Activated naive CD4-positive, alpha-beta T cell treated with anti-CD3 and anti-CD28 coated beads, Interleukin-2, amount 50 U/mL, for 24 hours (primary cell): Measurements from ENCODE around the gene LPAR1.
"Not testable (repeated sequence)": the region's sequence is repeated elsewhere in the genome, so short reads cannot be mapped to it uniquely, and the experiment has no call there.

Experiments used
- H3K27ac Mint-ChIP-seq: one replicate; pipeline ENCODE4 v1.8.0; 2021; ENCODE audit warnings: mild to moderate bottlenecking, mixed read lengths
- H3K27me3 Mint-ChIP-seq: one replicate; pipeline ENCODE4 v1.8.0; 2021; ENCODE audit warnings: mixed read lengths
- H3K36me3 Mint-ChIP-seq: one replicate; pipeline ENCODE4 v1.8.0; 2021; ENCODE audit warnings: mixed read lengths
- H3K4me1 Mint-ChIP-seq: one replicate; pipeline ENCODE4 v1.8.0; 2021; ENCODE audit warnings: mixed read lengths
- H3K4me3 Mint-ChIP-seq: one replicate; pipeline ENCODE4 v1.8.0; 2021; ENCODE audit warnings: mild to moderate bottlenecking, mixed read lengths
- H3K9me3 Mint-ChIP-seq: one replicate; pipeline ENCODE4 v1.8.0; 2021; ENCODE audit warnings: mixed read lengths

Gene LPAR1

GRCh38 chr9:110874963-110875674 is 163.2 kb downstream of the LPAR1 start:
- Mint-ChIP-seq H3K4me3 (no peak overlapping the region), H3K27me3 (peaks cover 7% of the 10 kb centered on the region), H3K4me1 (no peaks in the 10 kb centered on the region), H3K9me3 (peaks cover 6% of the 10 kb centered on the region), H3K27ac (no peak overlapping the region), H3K36me3 (peaks cover 2% of the 10 kb centered on the region)

GRCh38 chr9:110872920-110873319 is 165.3 kb downstream of the LPAR1 start:
- Mint-ChIP-seq H3K9me3 (peaks cover 6% of the 10 kb centered on the region), H3K4me1 (no peaks in the 10 kb centered on the region), H3K36me3 (peaks cover 2% of the 10 kb centered on the region), H3K4me3 (no peak overlapping the region), H3K27ac (no peak overlapping the region), H3K27me3 (peaks cover 7% of the 10 kb centered on the region)

DNA sequence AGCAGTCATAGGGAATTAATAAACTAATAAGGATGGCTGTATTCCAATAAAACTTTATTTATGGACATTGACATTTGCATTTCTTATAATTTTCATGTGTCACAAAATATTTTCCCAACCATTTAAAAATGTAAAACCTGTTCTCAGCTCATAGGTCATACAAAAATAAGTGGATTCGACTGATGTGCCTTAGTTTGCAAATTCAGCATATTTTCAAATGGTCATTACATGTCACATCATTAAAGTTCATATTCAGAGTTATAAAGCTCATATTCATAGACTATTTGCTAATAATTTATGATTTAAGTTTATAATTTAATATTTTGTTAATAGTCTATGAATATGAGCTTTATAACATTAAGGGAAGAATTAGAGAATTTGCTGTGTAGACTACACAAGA is 166.5 kb downstream of the LPAR1 start:
- no peak overlapping the region for H3K4me3 Mint-ChIP-seq
- H3K4me1 Mint-ChIP-seq = no peaks in the 10 kb centered on the region
- H3K27me3 Mint-ChIP-seq = peaks cover 7% of the 10 kb centered on the region
- H3K9me3 Mint-ChIP-seq = peaks cover 6% of the 10 kb centered on the region
- no peak overlapping the region for H3K27ac Mint-ChIP-seq
- H3K36me3 Mint-ChIP-seq = peaks cover 2% of the 10 kb centered on the region

DNA sequence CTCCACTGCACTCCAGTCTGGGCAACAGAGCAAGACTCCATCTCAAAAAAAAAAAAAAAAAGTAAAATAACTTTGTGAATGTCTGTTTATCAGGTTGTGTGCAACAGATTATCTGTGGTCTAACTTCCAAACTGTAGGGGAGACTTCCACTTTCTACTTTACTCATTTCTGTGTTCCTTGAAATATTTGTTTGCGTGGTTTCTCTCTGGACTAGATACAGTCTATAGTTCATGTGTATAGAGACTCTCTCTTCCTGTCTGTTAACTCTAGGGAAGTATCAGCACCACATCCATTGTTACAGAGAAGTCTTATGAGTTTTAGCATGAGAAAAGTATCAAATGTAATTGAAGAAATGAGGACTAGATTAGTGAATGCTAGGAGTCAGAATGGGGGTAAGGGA is 168.3 kb downstream of the LPAR1 start:
- no peak overlapping the region for H3K4me3 Mint-ChIP-seq
- H3K27me3 Mint-ChIP-seq = no peaks in the 10 kb centered on the region
- no peaks in the 10 kb centered on the region for H3K36me3 Mint-ChIP-seq
- H3K9me3 Mint-ChIP-seq = no peaks in the 10 kb centered on the region
- H3K27ac Mint-ChIP-seq = no peak overlapping the region
- no peaks in the 10 kb centered on the region for H3K4me1 Mint-ChIP-seq

GRCh38 chr9:110864011-110864410 is 174.3 kb downstream of the LPAR1 start:
- H3K27me3 Mint-ChIP-seq = no peaks in the 10 kb centered on the region
- peaks cover 6% of the 10 kb centered on the region for H3K9me3 Mint-ChIP-seq
- H3K36me3 Mint-ChIP-seq = no peaks in the 10 kb centered on the region
- H3K4me1 Mint-ChIP-seq = no peaks in the 10 kb centered on the region
- no peak overlapping the region for H3K4me3 Mint-ChIP-seq
- H3K27ac Mint-ChIP-seq = no peak overlapping the region

DNA sequence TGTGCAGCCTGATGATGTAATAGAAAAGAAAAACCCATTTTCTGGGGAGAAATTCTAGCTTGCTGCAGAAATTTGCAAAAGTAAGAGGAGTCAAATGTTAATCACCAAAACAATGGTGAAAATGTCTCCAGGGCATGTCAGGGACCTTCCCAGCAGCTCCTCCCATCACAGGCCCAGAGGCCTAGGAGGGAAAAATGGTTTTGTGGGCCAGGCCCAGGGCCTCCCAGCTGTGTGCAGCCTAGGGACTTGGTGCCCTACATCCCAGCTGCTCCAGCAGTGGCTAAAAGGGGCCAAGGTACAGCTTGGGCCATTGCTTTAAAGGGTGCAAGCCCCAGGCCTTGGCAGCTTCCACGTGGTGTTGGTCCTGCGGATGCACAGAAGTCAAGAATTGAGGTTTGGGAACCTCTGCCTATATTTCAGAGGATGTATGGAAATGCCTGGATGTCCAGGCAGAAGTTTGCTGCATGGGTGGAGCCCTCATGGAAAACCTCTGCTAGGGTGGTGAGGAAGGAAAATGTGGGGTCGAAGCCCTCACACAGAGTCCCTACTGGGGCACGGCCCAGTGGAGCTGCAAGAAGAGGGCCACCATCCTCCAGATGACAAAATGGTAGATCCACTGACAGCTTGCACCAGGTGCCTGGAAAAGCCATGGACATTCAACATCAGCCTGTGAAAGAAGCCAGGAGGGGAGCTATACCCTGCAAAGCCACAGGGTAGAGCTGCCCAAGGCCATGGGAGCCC is 176.7 kb downstream of the LPAR1 start:
- H3K27me3 Mint-ChIP-seq, H3K4me3 Mint-ChIP-seq, H3K4me1 Mint-ChIP-seq, H3K27ac Mint-ChIP-seq, H3K36me3 Mint-ChIP-seq: not testable (repeated sequence)
- peaks cover 20% of the 10 kb centered on the region for H3K9me3 Mint-ChIP-seq

GRCh38 chr9:110856772-110857171 is 181.5 kb downstream of the LPAR1 start:
- peaks cover 28% of the 10 kb centered on the region for H3K9me3 Mint-ChIP-seq
- no peaks in the 10 kb centered on the region for H3K36me3 Mint-ChIP-seq
- H3K4me1 Mint-ChIP-seq = no peaks in the 10 kb centered on the region
- H3K27ac Mint-ChIP-seq = no peak overlapping the region
- H3K4me3 Mint-ChIP-seq = no peak overlapping the region
- no peaks in the 10 kb centered on the region for H3K27me3 Mint-ChIP-seq

DNA sequence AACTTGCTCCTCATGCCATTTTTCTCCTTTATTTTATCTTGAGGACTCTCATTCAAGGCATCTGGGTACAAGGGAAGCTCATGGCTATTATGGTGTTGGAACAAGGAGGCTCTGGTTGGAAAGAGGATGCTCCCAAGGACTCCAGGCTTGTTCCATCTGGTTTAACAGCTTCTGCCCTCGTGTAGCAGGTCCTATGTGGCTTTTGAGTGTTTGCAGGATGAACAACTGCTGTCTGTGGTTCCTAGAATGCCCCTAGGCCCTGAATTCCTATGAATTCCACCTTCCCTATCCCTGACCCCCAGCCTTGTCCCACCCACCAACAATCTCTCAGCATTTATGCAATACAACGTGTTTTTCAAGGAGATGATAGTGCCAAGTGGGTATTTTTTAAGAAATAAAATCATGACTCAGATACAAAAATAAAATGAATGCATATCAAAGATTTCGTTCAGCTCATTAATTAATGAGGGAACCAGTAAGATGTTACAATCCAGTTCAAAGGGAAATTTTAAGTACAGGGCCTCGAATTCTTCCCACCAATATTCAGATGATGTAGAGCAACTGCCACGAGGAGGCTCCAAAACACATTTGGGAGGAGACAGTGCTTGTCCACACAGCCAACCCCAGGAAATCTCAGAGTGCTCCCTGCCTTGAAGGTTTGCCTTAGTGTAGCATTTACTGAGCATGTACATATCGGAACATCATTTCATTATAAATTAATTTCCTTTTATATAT is 187.7 kb downstream of the LPAR1 start:
- H3K9me3 Mint-ChIP-seq = peaks cover 12% of the 10 kb centered on the region
- H3K27me3 Mint-ChIP-seq = no peaks in the 10 kb centered on the region
- no peak overlapping the region for H3K4me3 Mint-ChIP-seq
- no peaks in the 10 kb centered on the region for H3K4me1 Mint-ChIP-seq
- H3K36me3 Mint-ChIP-seq = no peaks in the 10 kb centered on the region
- H3K27ac Mint-ChIP-seq = no peak overlapping the region

DNA sequence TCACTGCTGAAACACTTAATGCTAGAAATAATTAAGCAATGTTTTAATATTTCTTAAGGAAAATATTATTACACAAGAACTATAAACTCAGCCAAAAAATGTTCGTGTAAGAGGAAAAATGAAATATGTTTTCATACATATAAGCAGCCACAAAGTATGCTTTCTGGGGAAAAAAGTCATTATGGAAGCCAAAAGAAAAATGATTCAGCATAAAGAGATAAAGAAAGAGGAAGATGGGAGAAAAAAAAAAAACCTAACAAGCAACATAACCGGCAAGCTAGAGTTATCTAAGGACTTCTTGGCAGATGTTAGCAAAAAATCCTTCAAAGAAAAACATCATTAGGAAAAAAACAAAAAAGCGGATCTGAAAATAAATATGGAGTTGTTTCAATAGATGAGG is 190.6 kb downstream of the LPAR1 start:
- Mint-ChIP-seq H3K27ac (no peak overlapping the region), H3K36me3 (no peaks in the 10 kb centered on the region), H3K4me1 (no peaks in the 10 kb centered on the region), H3K27me3 (peaks cover 1% of the 10 kb centered on the region), H3K4me3 (no peak overlapping the region), H3K9me3 (peaks cover 3% of the 10 kb centered on the region)

GRCh38 chr9:110846215-110846614 is 192.1 kb downstream of the LPAR1 start:
- Mint-ChIP-seq H3K9me3 (peaks cover 3% of the 10 kb centered on the region), H3K27ac (no peak overlapping the region), H3K27me3 (peaks cover 1% of the 10 kb centered on the region), H3K4me1 (no peaks in the 10 kb centered on the region), H3K36me3 (no peaks in the 10 kb centered on the region), H3K4me3 (no peak overlapping the region)

- Mint-ChIP-seq H3K9me3 (peaks cover 3% of the 10 kb centered on the region), H3K36me3 (no peaks in the 10 kb centered on the region), H3K4me1 (no peaks in the 10 kb centered on the region), H3K4me3 (no peak overlapping the region), H3K27ac (no peak overlapping the region), H3K27me3 (peaks cover 1% of the 10 kb centered on the region)
Measured at GRCh38 chr9:110844121-110844520, 194.1 kb downstream of the LPAR1 start.

DNA sequence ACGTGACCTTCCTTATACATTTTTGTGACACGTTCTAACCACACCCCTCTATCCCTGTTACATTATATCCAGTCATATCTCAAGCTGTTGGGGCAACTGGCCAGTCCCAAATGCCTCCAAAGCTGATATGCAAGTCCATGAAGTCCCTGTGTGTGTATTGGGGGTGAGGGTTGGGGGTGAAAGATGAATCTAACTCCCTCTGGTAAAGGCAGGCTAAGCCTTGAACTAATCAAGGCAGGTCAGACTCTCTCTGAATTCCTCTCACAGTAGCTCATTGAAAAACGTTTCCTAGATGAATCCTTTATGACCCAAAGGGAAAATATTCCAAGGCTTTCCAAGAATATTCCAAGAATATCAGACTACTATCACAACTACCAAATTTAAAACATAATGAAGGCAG is 195.3 kb downstream of the LPAR1 start:
- Mint-ChIP-seq H3K9me3 (no peaks in the 10 kb centered on the region), H3K36me3 (no peaks in the 10 kb centered on the region), H3K27me3 (peaks cover 1% of the 10 kb centered on the region), H3K4me3 (no peak overlapping the region), H3K4me1 (no peaks in the 10 kb centered on the region), H3K27ac (no peak overlapping the region)

GRCh38 chr9:110842169-110842568 is 196.1 kb downstream of the LPAR1 start:
- Mint-ChIP-seq H3K4me1 (no peaks in the 10 kb centered on the region), H3K36me3 (no peaks in the 10 kb centered on the region), H3K27ac (no peak overlapping the region), H3K9me3 (no peaks in the 10 kb centered on the region), H3K27me3 (peaks cover 1% of the 10 kb centered on the region), H3K4me3 (no peak overlapping the region)

GRCh38 chr9:110837401-110838005 is 200.8 kb downstream of the LPAR1 start:
- H3K9me3 Mint-ChIP-seq = no peaks in the 10 kb centered on the region
- H3K4me3 Mint-ChIP-seq = no peak overlapping the region
- no peaks in the 10 kb centered on the region for H3K4me1 Mint-ChIP-seq
- no peaks in the 10 kb centered on the region for H3K36me3 Mint-ChIP-seq
- no peak overlapping the region for H3K27ac Mint-ChIP-seq
- no peaks in the 10 kb centered on the region for H3K27me3 Mint-ChIP-seq

DNA sequence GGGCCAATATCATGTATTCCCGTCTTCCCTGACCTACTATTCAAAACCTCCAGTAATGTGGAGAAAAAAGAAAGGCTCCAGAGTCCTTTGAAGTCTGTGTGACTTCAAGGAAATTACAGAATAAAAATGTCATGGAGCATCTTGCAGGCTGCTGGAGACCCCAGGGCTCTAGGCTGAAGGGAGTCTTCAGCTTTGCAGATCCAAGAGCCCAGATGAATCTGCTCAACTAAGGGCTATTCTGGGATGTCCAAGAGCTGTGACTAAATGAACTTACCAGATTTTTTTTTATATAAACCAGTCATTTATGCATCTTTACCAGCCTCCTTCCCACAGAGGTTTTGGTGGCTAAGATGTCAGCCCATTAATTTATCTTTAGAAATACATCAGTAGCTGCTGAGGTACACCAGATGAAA is 202.4 kb downstream of the LPAR1 start:
- no peaks in the 10 kb centered on the region for H3K36me3 Mint-ChIP-seq
- H3K27ac Mint-ChIP-seq = no peak overlapping the region
- H3K9me3 Mint-ChIP-seq = no peaks in the 10 kb centered on the region
- no peak overlapping the region for H3K4me3 Mint-ChIP-seq
- no peaks in the 10 kb centered on the region for H3K27me3 Mint-ChIP-seq
- H3K4me1 Mint-ChIP-seq = no peaks in the 10 kb centered on the region

GRCh38 chr9:110835404-110835803 is 202.9 kb downstream of the LPAR1 start:
- H3K36me3 Mint-ChIP-seq = no peaks in the 10 kb centered on the region
- H3K27me3 Mint-ChIP-seq = peaks cover 1% of the 10 kb centered on the region
- no peaks in the 10 kb centered on the region for H3K4me1 Mint-ChIP-seq
- H3K4me3 Mint-ChIP-seq = no peak overlapping the region
- H3K9me3 Mint-ChIP-seq = no peaks in the 10 kb centered on the region
- H3K27ac Mint-ChIP-seq = no peak overlapping the region
